GM21717 (cell line): ENCODE results near the gene SUPT20HL1.

Experiments
- ATAC-seq: cut with Tn5 transposase; IDR thresholded peaks from one replicate; pipeline ENCODE4 v1.9.1; 2021; ENCODE audit warnings: mild to moderate bottlenecking, moderate library complexity; ENCODE audit not compliant: unreplicated experiment

Gene SUPT20HL1

GRCh38 chrX:24395775-24396174 is 35.3 kb downstream of the SUPT20HL1 start:
- peak; percentile 89 for ATAC-seq

DNA sequence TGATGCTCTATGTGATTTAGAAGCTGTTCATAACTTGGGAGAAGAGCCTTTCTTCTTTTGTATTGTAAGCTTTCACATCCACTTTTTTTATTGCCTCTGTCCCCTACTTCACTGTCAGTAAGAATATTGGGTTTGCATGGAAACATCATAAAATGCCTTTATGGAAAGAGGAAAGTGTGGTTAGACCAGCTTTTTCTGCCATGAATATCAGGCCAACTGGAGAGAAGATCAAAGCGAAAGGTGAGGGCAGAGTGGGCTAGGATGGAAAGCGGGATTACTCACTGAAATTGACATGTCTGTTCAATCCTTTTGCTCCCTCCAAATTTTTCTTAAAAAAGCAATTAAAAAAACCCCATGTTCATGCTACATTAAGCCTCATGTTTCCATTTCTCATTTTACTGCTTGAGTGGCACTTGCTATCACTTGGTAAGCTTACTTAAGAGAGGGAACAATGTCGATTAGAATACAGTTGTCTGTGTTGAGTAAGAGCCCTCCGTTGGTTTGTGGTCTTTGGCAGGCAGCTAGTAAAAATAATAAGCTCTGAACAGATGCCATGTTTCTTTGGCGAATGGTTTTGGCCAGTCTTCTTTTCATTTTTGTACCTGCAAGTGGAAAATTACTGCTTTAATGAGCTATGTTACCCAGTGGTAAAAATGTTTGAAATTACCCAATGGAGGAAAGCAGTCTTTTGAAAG is 35.9 kb downstream of the SUPT20HL1 start:
- no peak for ATAC-seq

DNA sequence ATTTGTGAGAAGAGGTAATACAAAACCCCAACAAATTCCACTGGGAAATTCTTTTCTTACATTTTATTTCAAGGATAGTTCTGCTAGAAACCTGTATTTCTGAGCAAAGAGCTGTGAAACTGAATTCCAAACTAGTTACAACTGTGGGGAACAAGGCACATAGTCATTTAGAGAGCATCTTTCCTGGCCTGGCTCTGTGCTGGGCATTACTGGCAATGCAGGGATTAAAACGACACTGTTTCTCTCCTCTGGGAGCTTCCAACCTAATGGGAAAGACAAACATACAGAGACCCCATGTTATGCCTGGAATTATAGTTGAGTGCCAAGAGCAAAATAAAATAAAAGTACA is 36.5 kb downstream of the SUPT20HL1 start:
- no peak for ATAC-seq

DNA sequence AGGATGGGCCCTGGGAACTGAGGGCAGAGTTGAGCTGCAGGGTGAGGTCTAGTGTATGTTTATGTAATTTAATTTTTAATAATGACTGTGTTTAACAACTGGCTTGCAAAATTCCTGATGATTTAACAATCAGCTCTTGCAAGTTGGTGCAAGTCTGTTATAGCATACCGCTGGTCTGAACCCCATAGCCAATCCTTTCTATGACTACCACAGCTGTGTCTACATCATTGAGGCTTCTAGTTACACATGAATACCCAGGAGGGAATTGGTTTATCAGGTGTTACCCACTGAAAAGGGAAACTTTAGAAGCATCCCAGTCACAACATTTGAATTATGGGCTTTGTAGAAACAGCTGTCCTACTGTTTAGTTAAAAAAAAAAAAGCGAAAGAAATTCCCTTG is 38.3 kb downstream of the SUPT20HL1 start:
- no peak for ATAC-seq

DNA sequence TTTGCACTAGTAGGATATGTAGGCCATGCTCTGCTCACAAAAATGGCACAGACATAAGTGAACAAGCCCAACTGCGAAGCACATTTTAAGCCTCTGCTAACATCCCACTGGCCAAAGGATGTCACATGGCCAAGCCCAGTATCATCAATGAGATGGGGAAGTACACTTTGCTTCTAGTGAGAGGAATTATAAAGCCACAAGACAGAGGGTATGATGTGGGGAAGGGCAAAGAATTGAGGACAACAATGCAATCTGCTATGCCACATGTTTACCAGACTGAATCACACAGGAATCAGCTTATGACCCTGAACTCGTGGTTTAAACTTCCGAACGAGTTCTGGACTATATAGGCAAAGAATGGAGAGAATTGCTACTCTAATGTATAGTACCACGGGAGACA is 39.1 kb downstream of the SUPT20HL1 start:
- ATAC-seq = no peak

GRCh38 chrX:24405959-24406358 is 45.5 kb downstream of the SUPT20HL1 start:
- ATAC-seq = no peak
